ENCODE data around the gene DPF1. TPM values are rescaled to one million over a fixed set of nuclear protein-coding genes. Genes with fewer than 3 reads are reported as not detected.

DPF1 gene
- total RNA-seq, 1 donor from 2014 or later = not detected

DNA sequence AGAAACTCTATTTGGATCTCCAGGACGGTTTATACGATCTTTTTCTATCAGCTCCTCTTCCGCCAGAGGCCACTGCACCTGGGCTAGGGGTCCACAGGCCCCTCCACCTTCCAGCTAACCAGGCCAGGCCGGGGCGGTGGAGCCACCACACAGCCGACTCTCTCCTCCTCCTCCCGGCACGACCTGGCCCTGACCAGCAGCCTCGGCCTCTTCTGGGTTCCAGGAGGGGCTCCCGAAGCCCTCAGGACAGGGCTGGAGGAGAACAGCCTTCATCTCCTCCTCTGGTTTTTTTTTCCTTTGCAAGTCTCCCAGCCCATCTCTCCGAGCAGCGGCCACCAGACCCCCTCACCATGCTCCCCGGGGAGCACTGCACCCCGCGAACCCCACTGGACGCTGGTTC lies 17.1 kb downstream of the DPF1 start:
- Histone ChIP-seq H3K9me3 (no peaks in the 10 kb centered on the region), H3K27ac (no peak overlapping the region), H3K4me1 (peaks cover 10 to 24% of the 10 kb centered on the region in 2 donors), H3K36me3 (peaks cover 20 to 44% of the 10 kb centered on the region in 2 donors), H3K4me3 (no peak overlapping the region), H3K27me3 (no peaks in the 10 kb centered on the region)
- intact Hi-C loops (cut with DNase I) = no loop called here
- no peak for DNase-seq (ENCODE audit: low spot score in 2 of 2)
- TF ChIP-seq, protein P1, sequence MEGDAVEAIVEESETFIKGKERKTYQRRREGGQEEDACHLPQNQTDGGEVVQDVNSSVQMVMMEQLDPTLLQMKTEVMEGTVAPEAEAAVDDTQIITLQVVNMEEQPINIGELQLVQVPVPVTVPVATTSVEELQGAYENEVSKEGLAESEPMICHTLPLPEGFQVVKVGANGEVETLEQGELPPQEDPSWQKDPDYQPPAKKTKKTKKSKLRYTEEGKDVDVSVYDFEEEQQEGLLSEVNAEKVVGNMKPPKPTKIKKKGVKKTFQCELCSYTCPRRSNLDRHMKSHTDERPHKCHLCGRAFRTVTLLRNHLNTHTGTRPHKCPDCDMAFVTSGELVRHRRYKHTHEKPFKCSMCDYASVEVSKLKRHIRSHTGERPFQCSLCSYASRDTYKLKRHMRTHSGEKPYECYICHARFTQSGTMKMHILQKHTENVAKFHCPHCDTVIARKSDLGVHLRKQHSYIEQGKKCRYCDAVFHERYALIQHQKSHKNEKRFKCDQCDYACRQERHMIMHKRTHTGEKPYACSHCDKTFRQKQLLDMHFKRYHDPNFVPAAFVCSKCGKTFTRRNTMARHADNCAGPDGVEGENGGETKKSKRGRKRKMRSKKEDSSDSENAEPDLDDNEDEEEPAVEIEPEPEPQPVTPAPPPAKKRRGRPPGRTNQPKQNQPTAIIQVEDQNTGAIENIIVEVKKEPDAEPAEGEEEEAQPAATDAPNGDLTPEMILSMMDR (IDR thresholded peaks at IDR 0.05) = no peak

DNA sequence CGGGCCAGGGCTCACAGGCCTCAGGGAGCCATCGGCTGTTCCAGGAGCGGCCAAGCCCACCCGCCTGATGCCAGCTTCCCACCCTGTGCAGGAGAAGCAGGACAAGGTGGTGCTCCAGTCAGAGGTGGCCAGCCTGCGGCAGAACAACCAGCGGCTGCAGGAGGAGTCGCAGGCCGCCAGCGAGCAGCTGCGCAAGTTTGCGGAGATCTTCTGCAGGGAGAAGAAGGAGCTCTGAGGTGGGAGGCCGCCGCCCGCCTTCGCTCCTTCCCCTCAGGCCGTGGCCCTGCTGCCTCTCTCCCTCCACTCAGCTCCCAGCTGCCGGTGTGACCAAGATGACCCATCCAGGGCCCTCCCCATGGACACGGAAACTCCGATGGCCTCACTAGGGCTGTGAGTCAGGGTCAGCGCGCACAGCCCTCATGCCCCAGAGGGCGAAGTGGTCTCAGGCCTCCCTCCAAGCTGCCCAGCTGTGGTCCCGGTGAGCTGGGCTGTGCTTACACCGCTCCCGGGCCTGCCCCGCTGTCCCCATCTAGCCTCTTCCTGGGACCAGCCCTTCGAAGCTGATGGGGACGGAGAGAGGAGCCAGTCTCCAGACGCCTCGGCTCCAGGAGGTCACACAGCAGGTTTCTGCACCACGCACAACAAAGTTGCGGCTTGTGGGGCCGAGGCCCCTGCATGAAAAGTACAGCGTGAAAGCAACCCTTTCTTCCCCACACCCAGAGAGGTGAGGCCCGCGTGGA lies 17.8 kb downstream of the DPF1 start:
- H3K4me3 ChIP-seq = no peak overlapping the region
- no peak overlapping the region for H3K27ac ChIP-seq
- no peaks in the 10 kb centered on the region for H3K9me3 ChIP-seq
- intact Hi-C loops (cut with DNase I) = no loop called here
- H3K4me1 ChIP-seq = peaks cover 10 to 20% of the 10 kb centered on the region in 2 donors
- TF ChIP-seq, protein P1 (IDR thresholded peaks at IDR 0.05) = no peak
- no peaks in the 10 kb centered on the region for H3K27me3 ChIP-seq
- H3K36me3 ChIP-seq = peaks cover 27 to 52% of the 10 kb centered on the region in 2 donors
- no peak for DNase-seq (ENCODE audit: low spot score in 2 of 2)

DNA sequence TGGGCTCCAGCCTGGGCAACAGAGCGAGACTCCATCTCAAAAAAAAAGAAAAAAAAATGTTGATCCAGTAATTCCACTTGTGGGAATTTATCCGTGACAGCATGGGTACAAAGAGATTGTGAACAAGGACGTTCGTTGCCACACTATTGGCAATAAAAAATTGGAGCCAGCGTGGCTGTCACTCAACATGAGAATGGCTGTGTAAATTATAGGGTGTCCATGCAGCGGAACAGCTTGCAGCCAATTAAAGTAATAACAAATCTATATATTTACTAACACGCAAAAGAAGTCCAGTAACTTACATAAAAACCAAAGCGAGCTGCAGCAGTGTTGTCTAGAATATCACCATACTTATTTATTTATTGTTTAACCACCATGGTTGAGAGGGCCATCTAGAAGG lies 19.3 kb downstream of the DPF1 start:
- TF ChIP-seq, protein P1 (IDR thresholded peaks at IDR 0.05) = no peak
- intact Hi-C loops (cut with DNase I) = no loop called here
- Histone ChIP-seq H3K27me3 (no peaks in the 10 kb centered on the region), H3K27ac (no peak overlapping the region), H3K4me3 (no peak overlapping the region), H3K9me3 (no peaks in the 10 kb centered on the region), H3K36me3 (peaks cover 27 to 61% of the 10 kb centered on the region in 2 donors), H3K4me1 (peaks cover 4 to 8% of the 10 kb centered on the region in 2 donors)
- DNase-seq (ENCODE audit: low spot score in 2 of 2) = no peak

DNA sequence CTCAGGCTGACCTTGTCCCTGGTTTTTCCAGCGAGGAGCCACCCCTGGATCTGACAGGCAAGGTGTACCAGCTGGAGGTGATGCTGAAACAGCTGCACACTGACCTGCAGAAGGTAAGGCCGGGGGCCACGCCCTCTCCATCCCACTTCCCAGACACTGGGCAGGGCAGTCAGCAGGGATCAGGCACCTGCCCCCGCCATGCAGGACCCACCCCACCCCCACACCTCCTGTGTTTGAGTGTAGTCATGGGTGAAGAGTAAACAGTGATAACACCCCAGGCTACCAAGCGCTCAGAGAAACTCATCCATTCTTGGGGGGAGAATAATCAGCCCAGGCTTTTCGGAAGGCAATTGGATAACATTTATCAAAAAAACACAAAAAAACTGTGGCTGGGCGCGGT lies 19.9 kb downstream of the DPF1 start:
- Histone ChIP-seq H3K4me3 (no peak overlapping the region), H3K36me3 (peaks cover 27 to 61% of the 10 kb centered on the region in 2 donors), H3K9me3 (no peaks in the 10 kb centered on the region), H3K4me1 (peaks cover 1 to 2% of the 10 kb centered on the region in 2 donors), H3K27ac (no peak overlapping the region), H3K27me3 (no peaks in the 10 kb centered on the region)
- intact Hi-C loops (cut with DNase I) = no loop called here
- TF ChIP-seq, protein P1 (IDR thresholded peaks at IDR 0.05) = no peak
- DNase-seq (ENCODE audit: low spot score in 2 of 2) = no peak

DNA sequence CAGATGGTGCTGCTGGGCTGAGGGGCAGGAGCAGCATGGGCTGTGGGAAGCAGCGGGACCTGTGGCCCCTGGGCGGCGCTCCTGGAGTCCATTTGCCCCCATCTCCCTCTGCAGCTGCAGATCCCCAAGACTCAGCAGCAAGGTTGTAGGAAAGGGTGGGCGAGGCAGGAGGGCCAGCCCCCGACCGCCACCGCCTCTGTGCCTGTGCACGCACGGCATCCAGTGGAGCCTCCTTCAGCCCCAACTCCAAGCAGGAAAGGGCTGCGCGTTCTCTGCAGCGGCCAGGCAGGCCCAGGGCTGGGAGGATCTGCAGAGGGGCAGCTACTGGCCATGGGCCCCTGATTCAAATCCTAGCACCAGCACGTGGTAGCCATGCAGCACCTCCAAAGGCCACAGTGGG lies 20.8 kb downstream of the DPF1 start:
- no peaks in the 10 kb centered on the region for H3K27me3 ChIP-seq
- no peak for DNase-seq (ENCODE audit: low spot score in 2 of 2)
- H3K27ac ChIP-seq = no peak overlapping the region
- no peak overlapping the region for H3K4me3 ChIP-seq
- no peaks in the 10 kb centered on the region for H3K9me3 ChIP-seq
- TF ChIP-seq, protein P1 (IDR thresholded peaks at IDR 0.05) = no peak
- no peaks in the 10 kb centered on the region for H3K4me1 ChIP-seq
- intact Hi-C loops (cut with DNase I) = no loop called here
- peaks cover 28 to 70% of the 10 kb centered on the region in 2 donors for H3K36me3 ChIP-seq

Data from ascending aorta (tissue), 2 donors.